Smooth muscle cell (in vitro differentiated cells): ENCODE results near the gene IL1RAPL1. TPM values are rescaled to one million over a fixed set of nuclear protein-coding genes. Genes with fewer than 3 reads are reported as not detected.

Source experiments
- DNase-seq: peaks from one replicate; lab custom pipeline; 2025; ENCODE audit not compliant: unreplicated experiment; lab: John Stamatoyannopoulos, UW
- H2AFZ ChIP-seq: fragments of 200-600 bp; sonication (generic); 2 replicates; pipeline ENCODE4 v1.6.0; 2016; ENCODE audit warnings: antibody characterized with exemption, low read depth, mild to moderate bottlenecking
- H3F3A ChIP-seq: fragments of 200-600 bp; sonication (generic); 2 replicates; pipeline ENCODE4 v1.6.0; 2017; ENCODE audit warnings: antibody characterized with exemption, low read depth
- H3K27ac ChIP-seq: fragments of 200-600 bp; sonication (generic); 2 replicates; pipeline ENCODE4 v1.5.1; 2016; ENCODE audit warnings: low read depth, mild to moderate bottlenecking
- H3K27me3 ChIP-seq: fragments of 200-600 bp; sonication (generic); 2 replicates; pipeline ENCODE4 v1.6.1; 2016; ENCODE audit warnings: low read depth, mild to moderate bottlenecking
- H3K36me3 ChIP-seq: fragments of 200-600 bp; sonication (generic); 2 replicates; pipeline ENCODE4 v1.5.1; 2016; ENCODE audit warnings: low read depth
- H3K4me1 ChIP-seq: fragments of 200-600 bp; sonication (generic); 2 replicates; pipeline ENCODE4 v1.5.1; 2016; ENCODE audit warnings: low read depth
- H3K4me2 ChIP-seq: fragments of 200-600 bp; sonication (generic); 2 replicates; pipeline ENCODE4 v1.6.0; 2016; ENCODE audit warnings: mild to moderate bottlenecking
- H3K4me3 ChIP-seq: fragments of 200-600 bp; sonication (generic); 2 replicates; pipeline ENCODE4 v1.5.1; 2016; ENCODE audit warnings: mild to moderate bottlenecking
- H3K79me2 ChIP-seq: fragments of 200-600 bp; sonication (generic); 2 replicates; pipeline ENCODE4 v1.6.0; 2016; ENCODE audit warnings: low read depth, mild to moderate bottlenecking
- H3K9ac ChIP-seq: fragments of 200-600 bp; sonication (generic); 2 replicates; pipeline ENCODE4 v1.6.0; 2016; ENCODE audit warnings: low read depth
- H3K9me3 ChIP-seq: fragments of 200-600 bp; sonication (generic); replicated peaks from 2 replicates; pipeline ENCODE4 v1.5.1; 2016; ENCODE audit warnings: low read depth
- H4K20me1 ChIP-seq: fragments of 200-600 bp; sonication (generic); 2 replicates; pipeline ENCODE4 v1.6.0; 2016; ENCODE audit warnings: low read depth
- CTCF ChIP-seq: fragments of 200-600 bp; sonication (generic); IDR thresholded peaks from 2 replicates; pipeline ENCODE4 v1.5.1; 2017; ENCODE audit warnings: borderline replicate concordance, mild to moderate bottlenecking, antibody characterized with exemption; ENCODE audit not compliant: insufficient read depth, poor library complexity, severe bottlenecking
- WGBS: methylation state at CpG from one replicate; pipeline ENCODE4 v1.1.7; 2016; ENCODE audit warnings: low lambda C conversion rate; 5-methylcytosine and 5-hydroxymethylcytosine counted together
- polyA plus RNA-seq: library from polyadenylated mRNA; unstranded; fragments of >200 nt; fragmentation: Nextera tagmentation; extraction: Ambion mirVana; gene quantifications from 2 replicates; pipeline ENCODE4 v1.2.1, GENCODE V29; 2016
- total RNA-seq: library from RNA; depleted of rRNA; stranded (reverse); fragments of >200 nt; gene quantifications from 2 replicates; pipeline ENCODE4 v1.2.3, GENCODE V29; 2014

Gene IL1RAPL1
- total and polyA plus RNA-seq, 2 experiments from 2014 or later: 0.04 TPM; not detected in 1

DNA sequence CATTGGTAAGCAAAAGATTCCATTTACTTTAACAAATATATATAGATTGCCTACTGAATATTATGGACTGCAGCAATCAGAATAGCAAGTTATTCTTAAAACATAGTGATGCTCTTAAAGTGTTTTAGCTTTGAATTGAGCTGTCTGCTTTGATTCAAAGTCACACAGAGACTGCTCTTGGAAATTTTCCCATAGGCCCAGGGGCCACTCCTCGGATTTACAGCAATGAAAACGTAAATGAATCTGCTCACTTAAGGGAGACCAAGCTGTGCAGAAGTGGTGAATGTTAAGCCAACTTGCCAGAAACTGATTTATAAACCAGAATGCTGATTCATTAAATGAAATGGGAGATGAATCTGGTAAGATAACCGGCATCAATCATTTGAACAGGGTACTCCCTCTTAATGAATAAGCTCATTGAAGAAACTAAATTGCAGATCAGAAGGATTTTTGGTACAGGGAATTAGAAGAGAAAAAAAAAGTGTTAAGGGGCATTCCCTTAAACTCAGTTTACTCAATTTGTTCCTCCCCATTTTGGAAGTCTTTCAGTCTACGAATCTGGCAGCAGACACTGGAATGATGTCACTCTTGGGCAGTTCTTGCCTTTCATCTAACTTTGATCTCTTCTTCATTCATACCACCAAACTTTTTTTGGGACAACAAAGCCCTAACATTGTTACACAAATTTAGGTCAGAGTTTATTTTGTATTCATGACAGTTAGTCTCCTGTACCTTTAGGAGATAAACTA lies 1264.8 kb downstream of the IL1RAPL1 start:
- Histone ChIP-seq H2AFZ (no peak overlapping the region), H3K79me2 (no peaks in the 10 kb centered on the region), H3K27ac (no peak overlapping the region), H3K4me1 (no peaks in the 10 kb centered on the region), H3K9ac (no peak overlapping the region), H4K20me1 (no peaks in the 10 kb centered on the region), H3K36me3 (no peaks in the 10 kb centered on the region), H3K4me3 (no peak overlapping the region), H3K27me3 (no peaks in the 10 kb centered on the region), H3K4me2 (no peak overlapping the region), H3F3A (no peaks in the 10 kb centered on the region), H3K9me3 (no peaks in the 10 kb centered on the region)
- WGBS: 52% methylated on average over 4 of the region's 4 CpGs
- no peak for TF ChIP-seq CTCF
- DNase-seq: no peak

DNA sequence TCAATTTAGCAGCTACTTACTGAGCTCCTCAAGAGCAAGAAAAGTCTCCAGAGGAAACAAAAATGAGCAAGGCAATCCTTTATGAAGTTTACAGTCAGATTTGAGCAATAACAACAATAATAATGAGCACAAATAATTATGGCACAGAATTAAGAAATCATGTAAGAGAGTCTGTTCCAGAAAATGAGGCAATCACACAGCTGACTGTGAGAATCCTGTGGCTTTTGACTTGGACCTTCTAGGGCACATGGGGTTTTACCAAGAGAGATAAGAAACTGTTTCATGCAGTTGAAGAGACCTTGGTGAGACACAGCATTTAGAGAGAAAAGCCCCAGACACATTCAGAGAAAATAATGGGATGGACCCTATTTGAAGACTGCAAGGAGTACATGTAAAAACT lies 1265.5 kb downstream of the IL1RAPL1 start:
- no peaks in the 10 kb centered on the region for H3K9me3 ChIP-seq
- no peak overlapping the region for H3K9ac ChIP-seq
- no peak overlapping the region for H3K4me2 ChIP-seq
- no peaks in the 10 kb centered on the region for H3F3A ChIP-seq
- no peak overlapping the region for H3K27ac ChIP-seq
- H3K79me2 ChIP-seq: no peaks in the 10 kb centered on the region
- no peak overlapping the region for H3K4me3 ChIP-seq
- DNase-seq: no peak
- no peak for TF ChIP-seq CTCF
- H2AFZ ChIP-seq: no peak overlapping the region
- no peaks in the 10 kb centered on the region for H4K20me1 ChIP-seq
- H3K27me3 ChIP-seq: no peaks in the 10 kb centered on the region
- no peaks in the 10 kb centered on the region for H3K4me1 ChIP-seq
- no peaks in the 10 kb centered on the region for H3K36me3 ChIP-seq

- no peak for DNase-seq
- H3F3A ChIP-seq: no peaks in the 10 kb centered on the region
- H3K4me1 ChIP-seq: no peaks in the 10 kb centered on the region
These were observed 1271.5 kb downstream of the IL1RAPL1 start for GRCh38 chrX:29858714-29859113.

More at GRCh38 chrX:29858714-29859113, 1271.5 kb downstream of the IL1RAPL1 start:
- Histone ChIP-seq H4K20me1 (no peaks in the 10 kb centered on the region), H3K9me3 (no peaks in the 10 kb centered on the region), H3K79me2 (no peaks in the 10 kb centered on the region), H3K27me3 (no peaks in the 10 kb centered on the region), H3K27ac (no peak overlapping the region), H3K36me3 (no peaks in the 10 kb centered on the region), H2AFZ (no peak overlapping the region), H3K4me2 (no peak overlapping the region), H3K4me3 (no peak overlapping the region), H3K9ac (no peak overlapping the region)
- TF ChIP-seq CTCF: no peak
